Immature natural killer cell (primary cell): ENCODE measurements around the gene CCL21. TPM values are rescaled to one million over a fixed set of nuclear protein-coding genes. Genes with fewer than 3 reads are reported as not detected.
A peak's percentile ranks its signal among the peaks of the same experiment; 100 is the strongest.

Experiments
- DNase-seq, 3 donors: peaks; one replicate each; pipeline ENCODE4 v3.0.0; 2022; ENCODE audit warnings: mixed read lengths in 1 of 3
- H3K27ac Mint-ChIP-seq, 6 donors: one replicate each; pipeline ENCODE4 v1.8.0; 2020; ENCODE audit warnings: mixed read lengths in 6 of 6, mild to moderate bottlenecking in 5 of 6, inconsistent platforms in 4 of 6, moderate library complexity in 3 of 6
- H3K27me3 Mint-ChIP-seq, 3 donors: one replicate each; pipeline ENCODE4 v1.8.0; 2020 to 2021; ENCODE audit warnings: low read depth in 3 of 3, mild to moderate bottlenecking in 3 of 3, mixed read lengths in 3 of 3, moderate library complexity in 3 of 3, inconsistent platforms in 1 of 3
- H3K36me3 Mint-ChIP-seq, 3 donors: one replicate each; pipeline ENCODE4 v1.8.0; 2020; ENCODE audit warnings: mixed read lengths in 3 of 3, inconsistent platforms in 2 of 3, mild to moderate bottlenecking in 2 of 3
- H3K4me1 Mint-ChIP-seq, 2 donors: one replicate each; pipeline ENCODE4 v1.8.0; 2020; ENCODE audit warnings: inconsistent platforms in 2 of 2, mild to moderate bottlenecking in 2 of 2, mixed read lengths in 2 of 2, moderate library complexity in 1 of 2
- H3K4me3 Mint-ChIP-seq, 5 donors: one replicate each; pipeline ENCODE4 v1.8.0; 2020; ENCODE audit warnings: mild to moderate bottlenecking in 5 of 5, mixed read lengths in 5 of 5, inconsistent platforms in 3 of 5, moderate library complexity in 3 of 5
- H3K9me3 Mint-ChIP-seq, 6 donors: one replicate each; pipeline ENCODE4 v1.8.0; 2020; ENCODE audit warnings: mild to moderate bottlenecking in 6 of 6, mixed read lengths in 6 of 6, inconsistent platforms in 4 of 6, moderate library complexity in 3 of 6
- polyA plus RNA-seq, 3 donors: library from polyadenylated mRNA; unstranded; fragments of 300-500 nt; fragmentation: Illumina TruSeq; gene quantifications; one replicate each; pipeline ENCODE4 v1.2.3, GENCODE V29; 2021

Gene CCL21
- polyA plus RNA-seq, 3 donors from 2014 or later, result not detected

GRCh38 chr9:34719021-34719768 is 9.3 kb upstream of the CCL21 start:
- Mint-ChIP-seq H3K4me1 (no peaks in the 10 kb centered on the region), H3K4me3 (no peak overlapping the region), H3K27me3 (peaks cover 5 to 14% (median 5%) of the 10 kb centered on the region in 3 donors), H3K36me3 (no peaks in the 10 kb centered on the region), H3K27ac (no peak overlapping the region), H3K9me3 (no peaks in the 10 kb centered on the region)
- no peak for DNase-seq

DNA sequence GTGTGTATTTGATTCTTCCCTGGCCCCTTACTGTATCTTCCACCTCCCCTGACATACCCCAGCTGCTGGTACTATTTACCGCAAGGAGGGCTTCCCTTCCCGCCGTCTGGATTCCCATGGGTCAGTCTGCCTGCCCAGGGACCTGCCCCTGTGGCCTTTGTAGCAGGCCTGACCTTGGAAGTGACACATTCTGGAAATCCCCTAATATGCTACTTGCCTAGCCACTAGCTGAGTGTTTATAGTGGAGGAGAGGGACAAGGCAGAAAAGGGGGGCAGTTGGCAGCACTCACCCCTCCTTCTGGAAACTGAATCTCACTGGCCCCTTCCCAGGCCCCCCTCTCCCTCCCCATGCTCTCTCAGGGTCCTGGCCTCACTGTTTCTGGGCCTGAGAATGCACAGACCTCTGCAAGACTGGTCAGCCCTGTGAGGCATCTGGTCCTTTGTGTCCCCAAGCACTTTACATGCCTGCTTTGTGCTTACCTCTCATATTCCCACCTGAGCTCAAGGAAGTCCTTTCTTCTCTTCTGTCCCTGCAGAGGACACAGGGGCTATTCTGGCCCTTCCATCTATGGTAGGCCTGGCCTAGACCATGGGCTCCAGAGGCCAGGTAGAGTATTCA is 8.2 kb upstream of the CCL21 start:
- Mint-ChIP-seq H3K36me3 (no peaks in the 10 kb centered on the region), H3K4me1 (no peaks in the 10 kb centered on the region), H3K27ac (no peak overlapping the region), H3K9me3 (no peaks in the 10 kb centered on the region), H3K4me3 (no peak overlapping the region), H3K27me3 (peaks cover 5 to 16% (median 8%) of the 10 kb centered on the region in 3 donors)
- DNase-seq, result no peak

DNA sequence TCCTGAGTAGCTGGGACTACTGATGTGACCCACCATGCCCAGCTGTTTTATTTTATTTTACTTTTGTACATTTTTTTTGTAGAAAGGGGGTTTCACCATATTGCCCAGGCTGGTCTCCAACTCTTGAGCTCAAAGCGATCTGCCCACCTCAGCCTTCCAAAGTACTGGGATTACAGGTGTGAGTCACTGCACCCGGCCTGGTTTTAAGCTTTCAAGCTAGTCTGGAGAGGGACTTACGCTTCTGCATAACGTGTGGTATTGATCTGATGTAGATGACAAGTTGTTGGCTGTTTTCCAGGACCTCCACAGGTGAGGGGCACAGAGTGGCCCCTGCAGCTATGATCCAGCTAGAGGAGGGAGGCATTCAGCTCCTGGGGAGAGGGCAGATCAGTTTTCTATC is 6.8 kb upstream of the CCL21 start:
- Mint-ChIP-seq H3K27me3 (peaks cover 8 to 18% (median 8%) of the 10 kb centered on the region in 3 donors), H3K27ac (no peak overlapping the region), H3K4me1 (no peaks in the 10 kb centered on the region), H3K36me3 (no peaks in the 10 kb centered on the region), H3K9me3 (no peaks in the 10 kb centered on the region), H3K4me3 (no peak overlapping the region)
- DNase-seq, result no peak

GRCh38 chr9:34715639-34716215 is 5.8 kb upstream of the CCL21 start:
- H3K27me3 Mint-ChIP-seq, result peaks cover 7 to 17% (median 8%) of the 10 kb centered on the region in 3 donors
- no peaks in the 10 kb centered on the region for H3K9me3 Mint-ChIP-seq
- H3K27ac Mint-ChIP-seq, result no peak overlapping the region
- no peaks in the 10 kb centered on the region for H3K36me3 Mint-ChIP-seq
- no peaks in the 10 kb centered on the region for H3K4me1 Mint-ChIP-seq
- H3K4me3 Mint-ChIP-seq, result no peak overlapping the region
- no peak for DNase-seq

GRCh38 chr9:34714007-34714406 is 4.1 kb upstream of the CCL21 start:
- Mint-ChIP-seq H3K27ac (no peak overlapping the region), H3K4me1 (no peaks in the 10 kb centered on the region), H3K36me3 (no peaks in the 10 kb centered on the region), H3K27me3 (peaks cover 7 to 17% (median 8%) of the 10 kb centered on the region in 3 donors), H3K9me3 (no peaks in the 10 kb centered on the region), H3K4me3 (no peak overlapping the region)
- no peak for DNase-seq

DNA sequence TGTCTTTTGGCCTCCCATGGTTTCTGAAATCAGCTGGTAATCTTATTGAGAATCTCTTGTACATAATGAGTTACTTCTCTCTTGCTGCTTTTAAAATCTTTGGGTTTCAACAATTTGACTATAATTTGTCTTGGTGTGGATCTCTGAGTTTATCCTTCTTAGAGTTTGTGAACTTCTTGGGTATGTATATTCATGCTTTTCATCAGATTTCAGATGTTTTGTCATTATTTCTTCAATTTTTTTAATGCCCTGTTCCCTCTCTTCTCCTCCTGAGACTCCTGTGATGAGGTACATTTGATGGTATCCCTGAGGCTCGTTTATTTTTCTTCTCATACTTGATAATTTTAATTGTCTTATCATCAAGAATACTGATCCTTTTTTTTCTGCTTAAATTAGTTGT is 2.2 kb upstream of the CCL21 start:
- no peaks in the 10 kb centered on the region for H3K9me3 Mint-ChIP-seq
- DNase-seq, result no peak
- H3K36me3 Mint-ChIP-seq, result no peaks in the 10 kb centered on the region
- no peak overlapping the region for H3K4me3 Mint-ChIP-seq
- H3K4me1 Mint-ChIP-seq, result no peaks in the 10 kb centered on the region
- no peak overlapping the region for H3K27ac Mint-ChIP-seq
- peaks cover 5 to 12% (median 10%) of the 10 kb centered on the region in 3 donors for H3K27me3 Mint-ChIP-seq

GRCh38 chr9:34709196-34709978 is 549 bp downstream of the CCL21 start:
- Mint-ChIP-seq H3K27me3 (peaks cover 5 to 12% (median 8%) of the 10 kb centered on the region in 3 donors), H3K4me1 (no peaks in the 10 kb centered on the region), H3K9me3 (no peaks in the 10 kb centered on the region), H3K36me3 (no peaks in the 10 kb centered on the region), H3K27ac (no peak overlapping the region), H3K4me3 (no peak overlapping the region)
- DNase-seq, result no peak

DNA sequence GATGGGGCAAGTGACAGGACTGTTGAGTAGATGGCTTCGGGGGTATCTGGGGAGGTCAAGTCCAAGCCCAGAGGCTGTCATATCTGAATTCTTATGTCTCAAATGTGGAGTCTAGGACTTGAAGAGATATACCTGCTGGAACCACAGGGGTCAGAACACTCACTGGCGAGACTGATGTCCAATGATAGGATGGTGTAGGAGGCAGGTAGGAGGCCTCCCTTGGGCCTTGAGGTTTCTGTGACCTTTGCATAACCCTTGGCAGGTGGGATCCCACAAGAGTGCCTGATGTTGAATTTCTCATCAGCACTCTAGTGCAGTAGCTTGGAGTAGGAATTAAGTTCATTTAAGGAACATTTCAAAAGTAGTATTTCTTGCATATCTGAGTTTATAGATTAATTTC is 2.8 kb downstream of the CCL21 start:
- Mint-ChIP-seq H3K36me3 (no peaks in the 10 kb centered on the region), H3K27me3 (peaks cover 2 to 9% (median 8%) of the 10 kb centered on the region in 3 donors), H3K27ac (no peak overlapping the region), H3K9me3 (no peaks in the 10 kb centered on the region), H3K4me3 (no peak overlapping the region), H3K4me1 (peaks cover under 1 to 2% of the 10 kb centered on the region in 2 donors)
- no peak for DNase-seq

DNA sequence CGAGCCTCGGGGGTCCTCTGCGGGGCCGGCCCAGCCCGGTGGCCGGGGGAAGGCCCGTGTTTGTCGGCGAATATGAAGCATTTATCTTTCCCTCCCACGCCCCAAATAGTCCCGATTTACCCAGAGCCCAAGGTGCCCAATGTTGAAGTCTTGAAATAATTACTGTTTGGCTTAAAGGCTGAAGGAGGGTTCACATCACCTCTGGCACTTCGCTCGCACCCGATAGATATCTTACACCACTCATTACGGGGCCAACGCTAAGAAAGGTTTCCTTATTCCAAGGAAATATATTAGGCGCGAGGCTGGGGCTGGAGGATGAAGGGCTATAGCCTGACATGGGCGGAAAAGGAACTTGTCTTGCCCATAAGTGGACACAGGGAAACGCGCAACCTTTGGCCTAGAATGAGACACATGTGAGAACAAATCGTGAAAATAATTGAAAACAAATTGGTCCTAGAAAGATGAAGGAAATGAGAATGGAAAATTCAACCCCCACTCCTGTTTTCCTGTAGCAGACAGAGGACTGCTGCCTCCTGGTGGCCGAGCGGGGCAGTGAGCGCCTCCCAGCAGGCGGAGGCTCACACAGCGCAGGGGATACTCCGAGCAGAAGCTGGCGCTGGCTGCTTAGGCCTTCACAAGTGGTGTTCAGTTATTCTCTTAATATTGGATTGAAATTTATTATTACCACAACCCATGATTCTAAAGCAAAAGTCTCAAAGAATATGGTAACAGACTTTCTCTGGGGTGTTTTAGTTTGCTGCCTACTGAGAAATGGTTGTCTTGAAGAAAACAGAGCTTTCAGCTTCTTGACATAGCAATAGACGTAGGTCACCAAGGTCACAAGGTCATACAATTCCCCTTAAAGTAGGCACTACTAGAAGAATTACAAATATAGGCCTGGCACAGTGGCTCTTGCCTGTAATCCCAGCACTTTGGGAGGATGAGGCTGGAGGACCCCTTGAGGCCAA is 7.9 kb downstream of the CCL21 start:
- Mint-ChIP-seq H3K4me1 (peaks cover 8 to 18% of the 10 kb centered on the region in 2 donors), H3K27ac (peak overlapping the region in 1 of 6 donors; percentile 37), H3K27me3 (peaks cover 7 to 9% (median 7%) of the 10 kb centered on the region in 3 donors), H3K4me3 (peak overlapping the region; percentile 76 to 89 (median 85)), H3K9me3 (no peaks in the 10 kb centered on the region), H3K36me3 (no peaks in the 10 kb centered on the region)
- DNase-seq, result peak; percentile 58 to 65 (median 62)

DNA sequence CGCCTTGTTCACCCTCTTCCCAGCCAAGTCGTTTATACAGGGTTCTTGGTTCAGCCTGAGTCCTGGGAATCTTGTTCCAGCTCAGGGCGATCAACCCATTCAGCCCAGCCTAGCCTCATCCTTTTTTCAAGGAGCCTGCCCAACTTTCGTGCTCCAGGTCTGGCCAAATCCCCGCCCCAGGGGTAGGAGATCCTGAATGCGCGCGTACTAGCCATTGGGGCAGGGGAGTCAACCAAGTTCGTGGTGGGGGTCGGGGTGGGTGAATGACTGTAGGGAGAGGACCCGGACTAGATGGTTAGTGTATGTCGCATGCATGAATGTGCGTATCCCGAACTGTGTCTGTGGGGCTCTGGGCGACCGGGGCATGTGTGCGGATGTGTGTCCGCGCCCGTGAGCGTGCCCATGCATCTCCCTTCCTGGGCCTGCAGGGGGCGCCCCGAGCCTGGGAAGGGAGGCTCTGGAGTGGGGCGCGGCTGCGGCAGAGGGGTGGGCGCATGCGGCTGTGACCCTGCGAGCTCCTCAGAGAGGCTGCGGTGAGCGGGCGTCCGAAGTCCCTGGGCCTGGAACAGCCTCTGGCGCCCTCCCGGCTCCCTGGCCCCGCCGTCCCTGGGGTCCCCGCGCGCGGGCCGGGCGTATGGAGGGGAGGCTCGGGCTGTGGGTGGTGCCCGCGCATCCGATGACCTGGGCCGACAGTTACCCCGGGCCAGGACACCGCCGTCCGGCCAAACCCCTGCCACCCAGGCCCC is 8.7 kb downstream of the CCL21 start:
- Mint-ChIP-seq H3K27ac (no peak overlapping the region), H3K36me3 (no peaks in the 10 kb centered on the region), H3K9me3 (no peaks in the 10 kb centered on the region), H3K27me3 (peaks cover 4 to 9% (median 6%) of the 10 kb centered on the region in 3 donors), H3K4me1 (peaks cover 8 to 18% of the 10 kb centered on the region in 2 donors), H3K4me3 (peak overlapping the region; percentile 66 to 85 (median 76))
- peak; percentile 64 to 70 (median 68) for DNase-seq

- Mint-ChIP-seq H3K4me3 (no peak overlapping the region), H3K36me3 (no peaks in the 10 kb centered on the region), H3K9me3 (no peaks in the 10 kb centered on the region), H3K4me1 (no peaks in the 10 kb centered on the region), H3K27ac (no peak overlapping the region), H3K27me3 (peaks cover 2 to 4% (median 2%) of the 10 kb centered on the region in 3 donors)
- DNase-seq, result no peak
These were observed 15.1 kb downstream of the CCL21 start for GRCh38 chr9:34694811-34695210.

GRCh38 chr9:34693560-34693959 is 16.4 kb downstream of the CCL21 start:
- H3K4me1 Mint-ChIP-seq, result no peaks in the 10 kb centered on the region
- H3K27me3 Mint-ChIP-seq, result peaks cover 0 to 4% (median 2%) of the 10 kb centered on the region in 3 donors
- no peak for DNase-seq
- H3K4me3 Mint-ChIP-seq, result no peak overlapping the region
- no peak overlapping the region for H3K27ac Mint-ChIP-seq
- no peaks in the 10 kb centered on the region for H3K36me3 Mint-ChIP-seq
- no peaks in the 10 kb centered on the region for H3K9me3 Mint-ChIP-seq
